GM21825 (cell line): ENCODE measurements around the gene DNAJC2.
"Not testable (repeated sequence)": the region's sequence is repeated elsewhere in the genome, so short reads cannot be mapped to it uniquely, and the experiment has no call there.

ENCODE experiments used
- ATAC-seq: cut with Tn5 transposase; IDR thresholded peaks from one replicate; pipeline ENCODE4 v1.9.1; 2021; ENCODE audit warnings: mild to moderate bottlenecking, moderate library complexity; ENCODE audit not compliant: unreplicated experiment

DNAJC2 gene

DNA sequence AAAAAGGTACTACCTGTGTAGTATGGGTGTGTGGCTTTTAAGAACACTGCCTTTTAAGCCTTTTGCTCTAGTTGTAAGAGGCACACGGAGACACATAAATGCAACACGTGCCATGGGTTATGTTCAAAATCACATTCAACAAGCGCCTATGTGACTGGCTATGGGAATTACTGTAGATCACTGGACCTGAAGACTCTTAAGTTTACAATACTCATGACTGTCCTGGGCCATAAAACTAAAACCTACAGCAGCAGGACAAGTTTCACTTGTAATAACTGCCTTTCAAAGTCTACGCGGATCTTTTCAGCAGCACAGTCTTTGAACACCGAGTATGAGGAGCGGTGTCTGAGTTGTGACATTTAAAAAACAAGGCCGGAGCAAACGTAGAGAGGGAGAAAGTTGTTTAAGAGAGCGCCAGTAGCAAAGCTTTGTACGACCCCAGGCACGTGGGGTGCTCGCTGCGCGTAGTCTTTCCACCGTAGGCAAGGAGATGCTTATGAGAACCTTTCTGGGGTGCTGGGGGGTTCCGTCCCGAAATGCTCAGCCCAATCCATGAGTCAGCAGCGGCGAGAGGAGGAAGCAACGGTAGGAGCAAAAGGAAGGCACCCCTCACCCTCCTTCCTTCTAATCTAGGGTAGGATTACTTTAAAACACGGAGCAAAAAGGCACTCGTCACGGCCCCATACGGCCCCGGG is 662 bp downstream of the DNAJC2 start:
- no peak for ATAC-seq

DNA sequence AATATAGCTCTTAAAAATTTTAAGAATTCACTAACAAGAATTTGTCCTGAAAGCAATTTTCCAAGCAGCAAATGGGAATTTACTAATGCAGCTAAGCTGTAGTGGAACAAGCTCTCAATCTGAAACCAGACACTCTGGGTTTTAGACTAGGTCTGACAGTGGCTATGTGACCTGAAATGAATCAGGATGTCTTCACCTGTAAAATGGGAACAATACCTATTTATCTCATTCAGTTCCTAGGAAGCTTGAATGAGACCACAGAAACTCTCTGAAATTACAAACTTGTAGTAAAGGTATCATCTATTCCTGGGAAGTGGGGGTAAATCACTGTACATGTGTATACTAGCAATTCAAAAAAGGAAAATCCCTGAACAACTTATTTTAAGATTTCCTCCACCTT is 1.2 kb downstream of the DNAJC2 start:
- no peak for ATAC-seq

DNA sequence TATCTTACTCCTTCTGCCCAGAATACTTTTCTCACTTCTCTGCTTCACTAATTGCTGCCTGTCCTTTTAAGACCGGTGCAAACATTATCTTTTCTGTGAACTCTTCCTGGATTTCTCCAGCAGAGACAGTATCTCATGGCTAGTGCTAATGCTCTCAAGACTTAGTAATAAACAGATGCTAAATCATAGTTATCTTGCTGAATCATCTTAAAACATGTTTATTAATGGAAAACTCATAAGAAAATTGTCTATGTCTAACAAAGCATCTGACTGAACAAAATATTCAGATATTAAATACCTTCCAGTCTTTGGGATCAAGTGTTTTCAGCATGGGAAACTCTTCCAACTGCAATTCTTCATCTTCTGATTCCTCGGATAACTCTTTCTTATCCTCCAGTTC is 3.1 kb downstream of the DNAJC2 start:
- ATAC-seq: no peak

DNA sequence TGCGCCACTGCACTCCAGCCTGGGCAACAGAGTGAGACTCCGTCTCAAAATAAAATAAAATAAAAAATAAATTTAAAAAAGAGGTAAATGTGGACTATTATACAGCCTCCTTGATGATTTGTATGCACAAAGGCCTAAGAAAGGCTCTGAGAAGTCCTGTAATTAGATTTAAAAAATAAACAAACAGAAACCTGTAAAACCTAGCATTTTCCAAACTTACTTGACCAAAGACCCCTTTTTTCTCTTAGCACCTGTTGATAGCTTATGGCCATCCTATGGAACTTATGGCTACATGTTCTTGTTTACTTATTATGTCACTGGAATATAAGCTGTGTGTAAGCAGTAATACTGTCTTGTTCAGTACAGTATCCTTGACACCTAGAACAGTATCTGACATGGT is 5.7 kb downstream of the DNAJC2 start:
- ATAC-seq: no peak

DNA sequence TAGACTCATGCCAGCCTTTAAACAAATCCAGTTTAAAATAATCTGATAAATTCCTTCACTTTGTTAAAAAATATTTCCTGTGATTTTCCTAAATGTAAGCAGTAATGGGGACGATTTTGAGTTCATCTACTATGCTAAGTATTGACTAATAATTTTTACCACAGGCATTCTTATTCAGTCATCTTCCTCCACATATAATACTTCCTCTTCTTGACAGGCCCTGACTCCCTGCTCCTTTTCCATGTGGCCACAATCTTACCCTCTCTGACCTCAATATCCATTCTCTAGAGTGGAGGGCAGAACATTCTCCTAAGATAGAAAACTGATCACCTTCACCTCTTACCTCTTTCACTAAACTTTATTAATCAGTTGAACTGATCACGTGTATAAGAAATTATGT is 7.8 kb downstream of the DNAJC2 start:
- no peak for ATAC-seq

DNA sequence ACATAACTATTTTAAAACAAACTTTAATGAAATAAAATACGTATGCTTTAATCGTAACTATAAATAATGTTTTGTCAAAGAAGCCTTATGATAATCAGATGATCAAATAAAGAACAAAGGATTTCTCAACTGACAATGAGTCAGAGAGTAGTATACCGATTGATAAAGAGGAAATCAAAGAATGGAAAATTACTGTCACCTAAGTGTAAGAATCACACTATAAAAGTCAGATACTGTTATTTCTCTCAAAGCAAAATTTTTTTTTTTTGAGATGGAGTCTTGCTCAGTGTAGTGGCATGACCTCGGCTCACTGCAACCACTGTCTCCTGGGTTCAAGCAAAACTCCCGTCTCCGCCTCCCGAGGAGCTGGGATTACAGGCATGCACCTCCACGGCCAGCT is 18.8 kb downstream of the DNAJC2 start:
- ATAC-seq: no peak

DNA sequence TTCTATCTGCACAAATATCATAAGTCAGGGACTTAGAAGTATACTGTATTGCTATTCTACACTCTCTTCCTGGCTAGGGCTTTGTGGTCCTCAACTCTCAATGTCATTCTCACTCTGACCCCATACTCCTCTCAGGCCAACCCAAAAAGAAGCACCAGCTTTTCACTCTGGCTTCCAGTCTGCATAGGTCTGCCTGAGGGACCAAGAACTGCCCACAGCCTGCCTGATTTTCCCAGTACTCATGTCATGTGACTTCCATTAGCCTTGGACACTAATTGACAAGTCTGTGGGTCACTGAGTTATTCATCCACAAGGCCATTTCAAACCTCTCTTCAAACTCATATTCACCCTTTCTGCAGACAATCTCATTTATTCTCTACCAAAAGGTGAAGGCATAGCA is 27.6 kb downstream of the DNAJC2 start:
- no peak for ATAC-seq

DNA sequence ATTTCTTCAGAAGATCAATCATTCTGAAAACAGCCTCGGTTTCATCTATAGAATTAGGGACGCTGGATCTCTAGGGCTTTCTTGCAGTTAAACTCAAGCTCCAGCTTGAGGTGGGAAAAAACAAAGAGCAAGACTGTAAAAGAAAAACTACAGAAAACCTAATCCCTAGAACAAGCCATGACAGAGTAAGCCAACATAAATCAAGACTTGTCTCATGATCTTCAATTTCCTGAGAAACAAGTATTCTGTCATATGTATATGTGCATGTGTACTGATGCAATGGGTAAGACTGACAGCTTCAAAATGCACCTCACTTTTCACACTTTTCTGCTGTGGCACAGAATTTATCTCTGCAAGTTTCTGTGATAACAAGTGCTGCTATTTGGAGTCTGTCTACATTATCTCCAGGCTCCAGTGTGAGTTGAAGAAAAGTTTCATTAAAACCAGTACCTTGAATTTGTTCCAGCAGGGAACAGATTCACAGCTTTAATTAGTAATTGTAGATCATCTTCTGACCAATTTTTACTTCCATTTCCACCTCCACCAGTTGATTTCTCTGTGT is 28.1 kb downstream of the DNAJC2 start:
- no peak for ATAC-seq

DNA sequence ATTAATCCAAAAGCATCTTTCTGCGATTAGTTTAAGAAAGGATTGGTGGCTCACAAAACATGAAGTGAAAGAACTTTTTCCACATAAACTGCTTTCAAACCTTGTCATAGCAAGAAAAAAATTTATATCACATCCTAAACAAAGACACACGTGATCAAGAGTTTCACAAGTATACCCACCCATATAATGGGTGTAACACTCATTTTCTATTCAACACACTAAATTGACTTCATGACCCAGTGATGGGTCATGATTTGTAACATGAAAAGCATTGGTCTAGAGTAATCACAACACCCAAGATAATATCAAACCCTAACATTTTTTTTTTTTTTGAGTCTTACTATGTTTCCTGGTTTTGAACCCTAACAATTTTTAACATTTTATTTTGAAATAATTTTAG is 29.7 kb downstream of the DNAJC2 start:
- no peak for ATAC-seq

DNA sequence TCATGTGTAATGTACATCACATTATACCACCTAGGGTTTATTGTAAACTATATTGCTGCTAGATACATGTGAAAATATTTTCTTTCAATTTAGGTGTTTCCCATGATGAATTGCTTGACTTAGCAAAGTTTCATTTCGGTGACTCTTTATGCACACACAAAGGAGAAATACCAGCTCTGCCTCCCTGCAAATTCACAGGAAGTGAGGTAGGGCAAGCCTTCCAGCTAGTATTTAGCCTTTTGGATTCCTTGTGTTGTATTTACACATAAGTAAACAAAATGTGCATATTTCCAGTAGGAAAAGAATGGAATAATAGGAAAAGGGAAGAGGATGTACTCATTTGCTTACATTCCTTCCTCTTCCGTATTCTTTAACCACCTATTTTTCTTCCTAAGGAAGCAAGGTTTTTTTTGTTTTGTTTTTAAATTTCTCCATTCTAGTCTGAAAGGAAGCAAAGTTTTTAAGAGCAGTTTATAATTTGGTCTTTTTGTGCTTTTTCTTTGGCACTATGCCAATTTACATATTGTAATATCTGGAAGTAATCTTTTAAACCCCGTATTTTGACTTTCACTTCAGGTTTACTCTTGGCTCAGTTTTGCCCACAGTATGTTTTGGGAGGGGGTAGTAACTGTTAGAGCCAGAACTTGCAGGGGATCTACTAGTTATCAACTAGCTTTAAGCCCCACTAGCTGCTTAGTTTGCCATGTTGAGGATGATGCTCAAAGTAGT is 36.9 kb downstream of the DNAJC2 start:
- no peak for ATAC-seq

DNA sequence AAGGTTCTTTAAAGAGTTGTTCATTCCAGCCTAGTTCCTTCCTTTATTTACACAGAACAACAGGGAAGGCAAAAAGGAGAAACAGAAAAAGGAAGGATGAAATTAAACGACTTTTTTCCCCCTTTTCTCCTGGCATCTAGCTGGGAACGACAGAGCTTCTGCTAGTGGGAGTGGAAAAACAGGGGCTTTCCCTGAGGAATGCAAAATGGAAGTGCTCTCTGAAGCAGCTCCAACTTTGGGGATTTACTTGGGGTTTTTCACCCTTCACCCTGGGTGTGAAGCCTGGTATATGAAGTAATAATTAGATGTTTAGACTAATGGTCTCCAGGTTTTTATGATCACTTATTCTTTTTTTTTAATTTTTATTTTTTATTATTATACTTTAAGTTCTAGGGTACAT is 43.1 kb downstream of the DNAJC2 start:
- no peak for ATAC-seq

DNA sequence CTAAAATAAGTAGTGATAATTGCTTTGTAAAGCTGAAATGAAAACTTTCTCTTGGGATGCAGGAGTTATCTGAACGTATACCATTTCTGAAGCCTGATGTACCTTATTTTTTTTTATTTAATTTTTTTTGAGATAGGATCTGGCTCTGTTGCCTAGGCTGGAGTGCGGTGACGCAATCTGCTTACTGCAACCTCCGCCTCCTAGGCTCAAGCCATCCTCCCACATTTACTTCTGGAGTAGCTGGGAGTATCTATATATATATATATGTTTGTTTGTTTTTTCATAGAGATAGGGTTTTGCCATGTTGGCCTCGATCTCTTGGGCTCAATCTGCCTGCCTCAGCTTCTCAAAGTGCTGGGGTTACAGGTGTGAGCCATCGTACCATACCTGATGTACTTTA is 44.9 kb downstream of the DNAJC2 start:
- ATAC-seq: no peak

DNA sequence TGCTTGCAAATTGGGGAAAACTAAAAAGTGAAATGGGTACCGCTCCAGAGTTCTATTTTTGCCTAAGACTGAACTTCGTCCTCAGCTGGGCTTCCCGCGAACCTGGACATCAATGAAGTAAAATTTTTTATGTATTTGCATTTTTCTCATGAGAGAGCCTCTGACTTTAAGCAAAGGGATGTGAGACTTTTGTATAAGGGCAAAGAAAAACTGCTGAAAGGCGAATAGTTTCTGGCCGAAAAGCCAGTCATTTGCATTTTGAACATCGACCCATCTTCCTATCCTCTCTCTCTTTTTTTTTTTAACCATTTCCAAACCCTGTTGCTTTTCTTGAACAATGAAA is 46.8 kb downstream of the DNAJC2 start:
- peak; percentile 16 for ATAC-seq

DNA sequence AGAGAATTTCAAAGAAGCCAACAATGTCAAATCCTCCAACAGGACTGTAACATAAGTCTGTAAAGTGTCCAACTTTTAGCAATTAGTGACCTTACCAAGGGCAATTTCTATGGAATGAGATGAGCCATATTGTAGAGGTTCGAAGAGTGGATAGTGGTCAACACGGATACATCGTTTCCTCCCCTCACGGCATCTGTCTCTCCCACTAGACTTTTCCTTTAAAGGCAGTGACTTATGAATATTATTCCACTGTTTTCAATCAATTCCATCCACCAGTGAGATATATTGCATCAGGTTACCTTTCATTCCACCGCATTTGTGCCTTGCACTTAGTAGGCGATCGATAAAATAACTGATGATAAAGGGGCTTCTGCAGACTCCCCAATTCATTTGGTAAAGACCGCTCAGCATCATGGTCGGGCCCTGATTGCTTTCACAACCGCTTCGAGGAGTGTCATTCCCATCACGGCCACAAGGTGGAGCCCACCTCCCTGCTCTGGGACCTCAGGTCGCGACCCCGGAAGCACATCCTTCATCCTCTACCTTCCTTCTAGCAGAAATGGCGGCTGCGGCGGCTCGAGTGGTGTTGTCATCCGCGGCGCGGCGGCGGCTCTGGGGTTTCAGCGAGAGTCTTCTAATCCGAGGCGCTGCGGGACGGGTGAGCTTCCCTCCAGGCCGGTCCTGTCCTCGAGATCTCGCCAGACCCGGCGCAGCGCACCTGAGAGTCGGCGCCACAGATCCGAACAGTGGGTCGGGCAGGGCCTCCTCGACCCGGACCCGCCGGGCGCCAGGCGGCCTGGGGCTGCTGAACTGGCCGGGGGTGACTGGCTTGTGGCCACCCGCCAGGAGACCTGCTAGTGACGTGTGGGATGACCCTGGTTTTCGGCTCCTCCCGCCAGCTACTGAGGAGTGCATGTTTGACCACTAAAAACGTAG is 47.4 kb downstream of the DNAJC2 start, which contains the start of gene PMPCB:
TSS of gene PMPCB (plus strand) at position 535 of the 936 bp plus-strand sequence. CDS start at position 560, 25 bp downstream.
- peak; percentile 93 for ATAC-seq

DNA sequence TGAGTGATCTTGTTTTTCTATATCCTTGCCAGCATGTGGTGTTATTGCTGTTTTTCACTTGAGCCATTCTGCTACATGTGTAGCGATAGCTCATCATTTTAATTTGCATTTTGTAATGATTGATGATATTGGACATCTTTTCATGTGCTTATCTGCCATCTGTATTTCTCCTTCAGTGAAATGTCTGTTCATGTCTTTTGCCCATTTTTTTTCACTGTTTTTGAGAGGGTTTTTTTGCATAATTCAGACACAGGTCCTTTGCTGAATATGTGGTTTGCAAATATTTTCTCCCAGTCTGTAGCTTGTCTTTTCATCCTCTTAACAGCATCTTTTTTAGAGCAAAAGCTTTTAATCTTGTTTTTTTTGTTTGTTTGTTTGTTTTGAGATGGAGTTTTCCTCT is 51.0 kb downstream of the DNAJC2 start:
- no peak for ATAC-seq

DNA sequence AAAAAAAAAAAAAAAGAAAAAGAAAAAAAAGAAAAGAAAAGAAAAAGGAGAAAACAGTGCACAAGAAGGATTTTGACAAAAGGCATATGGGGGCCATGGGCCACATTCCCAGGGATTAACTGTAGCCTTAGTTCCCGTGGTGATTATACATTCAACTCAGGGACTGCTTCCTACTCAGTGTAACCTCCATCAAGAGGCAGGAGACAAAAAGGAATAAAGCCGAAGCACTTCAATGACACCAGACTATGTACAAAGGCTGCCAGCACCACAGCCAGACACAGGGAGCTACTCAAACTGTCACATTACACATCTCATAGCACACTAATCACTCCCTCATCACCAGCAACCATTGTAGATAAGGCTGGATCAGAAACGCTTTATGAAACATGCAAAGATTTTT is 52.4 kb downstream of the DNAJC2 start:
- no peak for ATAC-seq

DNA sequence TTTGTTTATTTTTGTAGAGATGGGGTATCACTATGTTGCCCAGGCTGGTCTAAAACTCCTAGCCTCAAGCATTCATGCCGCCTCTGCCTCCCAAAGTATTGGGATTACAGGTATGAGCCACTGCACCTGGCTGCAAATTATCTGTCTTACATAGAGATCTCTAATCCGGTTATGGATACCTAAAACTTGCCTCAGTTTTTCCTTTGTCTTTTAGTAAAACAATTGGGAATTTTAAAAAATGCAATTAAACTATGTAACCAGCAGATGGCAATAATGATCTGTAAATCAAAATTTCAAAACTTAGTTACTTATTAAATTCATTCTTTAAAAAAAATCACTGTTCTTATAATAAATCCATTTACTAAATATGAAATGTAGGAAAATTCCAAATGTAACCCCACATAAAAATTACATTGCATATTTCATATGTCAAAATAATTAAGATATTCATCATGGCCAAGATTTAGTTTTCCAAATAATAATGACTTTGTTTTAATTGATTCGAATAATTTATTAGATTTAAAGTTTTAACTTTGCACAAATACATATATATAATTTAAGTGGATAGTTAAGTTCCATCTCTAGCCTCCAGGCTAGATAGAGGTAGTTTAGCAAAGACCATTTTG is 61.7 kb downstream of the DNAJC2 start:
- ATAC-seq: not testable (repeated sequence)

DNA sequence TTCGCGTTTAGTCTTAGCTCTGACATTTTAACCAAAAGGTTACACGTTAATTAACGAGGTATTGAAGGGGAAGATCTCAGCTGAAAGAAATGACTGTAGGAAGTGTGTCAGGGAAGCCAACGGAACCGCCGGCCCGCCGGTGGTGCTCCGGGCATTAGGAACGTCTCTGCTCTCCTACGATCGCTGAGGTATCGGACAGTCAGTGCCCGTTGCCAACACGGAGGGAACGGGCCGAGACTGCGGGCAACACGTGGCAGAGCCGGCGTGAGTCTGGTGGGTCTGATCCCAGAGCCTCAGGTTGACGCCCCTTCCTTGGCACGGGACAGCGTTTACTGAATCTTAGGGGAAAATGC is 63.8 kb downstream of the DNAJC2 start:
- ATAC-seq: peak; percentile 5

DNA sequence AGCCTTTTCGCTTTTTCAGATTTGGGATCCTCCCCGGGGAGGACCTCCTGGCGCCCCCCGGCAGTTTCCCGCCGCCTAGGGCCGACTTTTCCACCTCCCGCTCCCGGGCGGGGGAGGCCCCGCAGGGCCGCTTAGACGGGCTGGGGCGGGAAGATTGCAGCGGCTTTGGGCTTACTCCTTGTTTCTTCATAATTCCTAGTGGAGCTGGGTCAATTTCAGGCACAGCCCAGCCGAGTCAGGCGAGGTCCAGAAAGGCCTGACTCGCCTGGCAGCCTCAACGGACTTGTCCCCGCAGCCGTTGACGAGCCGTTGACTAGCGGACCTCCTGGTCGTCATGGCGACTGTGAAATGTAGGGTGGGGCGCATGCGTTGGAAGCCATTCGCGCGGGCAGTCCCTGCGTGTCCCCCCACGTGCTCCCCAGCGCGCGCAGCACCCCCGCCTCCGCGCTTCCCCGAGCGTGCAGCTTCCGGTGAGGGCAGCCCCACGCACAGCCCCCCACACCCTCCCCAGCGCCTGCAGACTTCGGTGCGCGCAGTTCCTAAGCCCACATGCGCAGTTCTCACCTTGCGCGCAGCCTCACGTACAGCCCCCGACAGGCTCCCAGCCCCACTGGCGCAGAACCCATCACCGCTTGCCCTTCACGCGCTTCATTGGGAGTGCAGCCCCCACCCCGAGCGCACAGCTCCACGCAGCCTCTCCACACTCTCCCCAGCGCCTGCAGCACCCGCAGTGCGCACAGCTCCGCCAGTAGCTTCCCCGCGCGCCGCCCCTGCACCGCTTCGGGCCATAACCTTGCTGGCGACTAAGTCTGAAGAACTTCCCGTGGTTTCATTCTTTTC is 64.4 kb downstream of the DNAJC2 start:
- peak; percentile 92 for ATAC-seq

DNA sequence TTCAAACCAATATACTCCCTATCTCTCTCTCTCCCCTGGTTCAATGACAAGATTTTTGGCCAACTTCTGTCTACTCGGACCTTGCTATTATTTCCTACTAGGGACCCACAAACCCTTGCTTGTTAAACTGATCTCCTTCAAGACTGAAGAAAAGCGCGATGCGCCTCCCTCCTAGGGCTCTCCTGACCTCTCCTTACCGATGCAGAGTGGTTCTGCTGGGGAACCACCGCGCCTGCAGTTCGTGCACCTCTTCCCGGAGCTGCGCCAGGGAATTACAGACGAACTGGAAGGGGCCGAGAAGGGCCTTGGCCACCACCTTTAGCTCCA is 65.0 kb downstream of the DNAJC2 start:
- peak; percentile 44 for ATAC-seq
